Uterus (tissue), 4 donors: ENCODE results near the gene PLOD2. TPM values are rescaled to one million over a fixed set of nuclear protein-coding genes. Genes with fewer than 3 reads are reported as not detected.

Experiments
- DNase-seq, 2 donors: peaks; one replicate each; pipeline ENCODE4 v3.0.0-alpha.2; 2019 to 2020
- H3K27ac ChIP-seq, 2 donors: fragments of 200-600 bp; sonication (generic); 1 replicate in 1 of 2; 2 replicates in 1 of 2; pipeline ENCODE4 v1.5.1; 2016 to 2018
- H3K27me3 ChIP-seq, 2 donors: fragments of 200-600 bp; sonication (generic); one replicate each; pipeline ENCODE4 v1.5.1; 2018 to 2019; ENCODE audit warnings: control low read depth in 1 of 2
- H3K36me3 ChIP-seq, 2 donors: fragments of 200-600 bp; sonication (generic); one replicate each; pipeline ENCODE4 v1.5.1; 2019; ENCODE audit warnings: control low read depth in 1 of 2
- H3K4me1 ChIP-seq, 2 donors: fragments of 200-600 bp; sonication (generic); one replicate each; pipeline ENCODE4 v1.5.1; 2018 to 2019; ENCODE audit warnings: control low read depth in 1 of 2
- H3K4me3 ChIP-seq, 2 donors: fragments of 200-600 bp; sonication (generic); 1 replicate in 1 of 2; 2 replicates in 1 of 2; pipeline ENCODE4 v1.5.1; 2018 to 2019; ENCODE audit warnings: mild to moderate bottlenecking in 1 of 2
- H3K9me3 ChIP-seq, 2 donors: fragments of 200-600 bp; sonication (generic); one replicate each; pipeline ENCODE4 v1.5.1; 2019; ENCODE audit warnings: control low read depth in 1 of 2
- CTCF ChIP-seq, 4 experiments: fragments of 200-600 bp in 2 of 4; fragments of 450-650 bp in 2 of 4; sonication (generic) in 2 of 4; IDR thresholded peaks; one replicate each; pipeline ENCODE4 v1.5.1; 2016 to 2019; ENCODE audit warnings: antibody characterized with exemption in 4 of 4, mild to moderate bottlenecking in 2 of 4, moderate library complexity in 1 of 4
- POLR2A ChIP-seq, 2 donors: fragments of 450-650 bp; IDR thresholded peaks; one replicate each; pipeline ENCODE4 v1.6.1; 2016; ENCODE audit warnings: antibody characterized with exemption in 2 of 2, mild to moderate bottlenecking in 1 of 2, moderate library complexity in 1 of 2
- intact Hi-C: fragments of 100-400 bp; cut with DNase I; formaldehyde crosslinking; loops from one replicate; pipeline ENCODE4 v1.15.1; 2023; ENCODE audit warnings: low total_unique reads
- total RNA-seq, 4 donors: library from RNA; depleted of rRNA in 3 of 4; stranded (reverse); fragments of >200 nt in 3 of 4; gene quantifications; one replicate each; pipeline versions ENCODE4 v1.1.0 to v1.2.4, GENCODE V29; 2014 to 2023
- donor health status: DM: yes; HTN: yes; CAD: no.

The PLOD2 gene
- total RNA-seq, 4 donors from 2014 or later = 23.5 to 83.2 (median 45.7) TPM

DNA sequence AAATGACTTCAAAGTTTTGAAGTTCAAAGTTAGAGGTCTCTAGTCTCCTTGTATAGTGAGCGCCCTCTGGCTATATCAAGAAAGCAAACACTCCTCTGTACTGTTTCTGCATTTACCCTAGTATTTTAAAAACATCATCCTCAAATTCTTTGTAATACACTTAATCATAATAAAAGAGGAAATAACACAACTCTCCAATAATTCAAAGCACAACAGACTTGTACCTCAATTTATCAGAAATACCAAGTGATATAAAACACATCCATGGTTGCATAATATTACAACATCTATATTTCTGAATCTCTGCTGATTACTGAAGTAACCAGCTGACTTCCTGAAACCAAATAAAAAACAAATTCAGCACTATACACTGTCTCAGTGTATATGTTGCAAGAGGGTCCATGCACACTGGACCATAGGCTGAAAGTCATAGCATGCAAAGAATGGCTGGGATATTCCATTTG lies 12.5 kb downstream of the PLOD2 start:
- intact Hi-C loops = no loop called here
- no peaks in the 10 kb centered on the region for H3K27me3 ChIP-seq
- no peak overlapping the region for H3K4me3 ChIP-seq
- TF ChIP-seq CTCF (IDR thresholded peaks at IDR 0.05) (peak; percentile 18 to 40 (median 32)), POLR2A (IDR thresholded peaks at IDR 0.05) (no peak)
- peak overlapping the region in 1 of 2 donors; percentile 31 for H3K27ac ChIP-seq
- no peaks in the 10 kb centered on the region for H3K36me3 ChIP-seq
- DNase-seq = no peak
- no peaks in the 10 kb centered on the region for H3K9me3 ChIP-seq
- H3K4me1 ChIP-seq = peaks cover 3 to 24% of the 10 kb centered on the region in 2 donors

GRCh38 chr3:146145642-146146041 lies 15.3 kb downstream of the PLOD2 start:
- Histone ChIP-seq H3K4me1 (peaks cover 0 to 24% of the 10 kb centered on the region in 2 donors), H3K27me3 (no peaks in the 10 kb centered on the region), H3K27ac (peak overlapping the region in 1 of 2 donors; percentile 52), H3K36me3 (no peaks in the 10 kb centered on the region), H3K9me3 (no peaks in the 10 kb centered on the region), H3K4me3 (no peak overlapping the region)
- intact Hi-C loops = no loop called here
- no peak for TF ChIP-seq POLR2A (IDR thresholded peaks at IDR 0.05)
- no peak for TF ChIP-seq CTCF (IDR thresholded peaks at IDR 0.05)
- no peak for DNase-seq

- DNase-seq = no peak
- no peak overlapping the region for H3K4me3 ChIP-seq
- no peaks in the 10 kb centered on the region for H3K27me3 ChIP-seq
- peak overlapping the region; percentile 58 to 78 for H3K27ac ChIP-seq
- TF ChIP-seq CTCF (IDR thresholded peaks at IDR 0.05) (no peak), POLR2A (IDR thresholded peaks at IDR 0.05) (no peak)
- H3K36me3 ChIP-seq = no peaks in the 10 kb centered on the region
- intact Hi-C loops = no loop called here
- no peaks in the 10 kb centered on the region for H3K9me3 ChIP-seq
- H3K4me1 ChIP-seq = peaks cover 0 to 7% of the 10 kb centered on the region in 2 donors
Measured at GRCh38 chr3:146142757-146143156, 18.2 kb downstream of the PLOD2 start.

DNA sequence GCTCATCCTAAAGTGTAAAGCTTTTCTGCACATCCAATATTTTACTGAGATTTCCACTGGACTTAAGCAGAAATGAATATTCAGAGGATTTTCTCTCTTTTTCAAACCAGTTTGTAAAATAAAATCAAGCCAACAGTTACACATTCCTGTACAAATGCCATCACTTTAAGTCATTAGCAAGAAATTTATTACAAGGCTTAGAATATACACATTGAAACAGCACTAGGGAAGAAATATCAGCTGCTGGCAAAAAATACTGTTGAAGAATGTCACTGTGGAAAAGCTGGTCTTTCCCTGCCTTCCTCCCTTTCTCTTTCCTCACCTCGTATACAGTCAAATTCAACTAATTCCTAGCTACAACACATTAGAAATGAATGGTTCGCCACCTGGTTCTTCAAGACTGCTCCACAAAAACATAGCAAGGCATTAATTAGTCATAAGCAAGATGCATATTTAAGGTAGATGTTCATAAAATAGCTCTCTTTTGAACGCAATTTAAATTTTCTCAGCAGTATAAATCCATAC lies 21.3 kb downstream of the PLOD2 start:
- no peaks in the 10 kb centered on the region for H3K36me3 ChIP-seq
- no peaks in the 10 kb centered on the region for H3K9me3 ChIP-seq
- H3K27me3 ChIP-seq = no peaks in the 10 kb centered on the region
- TF ChIP-seq CTCF (IDR thresholded peaks at IDR 0.05) (no peak), POLR2A (IDR thresholded peaks at IDR 0.05) (no peak)
- H3K4me3 ChIP-seq = no peak overlapping the region
- no peak for DNase-seq
- H3K4me1 ChIP-seq = no peaks in the 10 kb centered on the region
- intact Hi-C loops = no loop called here
- peak overlapping the region; percentile 50 to 78 for H3K27ac ChIP-seq

DNA sequence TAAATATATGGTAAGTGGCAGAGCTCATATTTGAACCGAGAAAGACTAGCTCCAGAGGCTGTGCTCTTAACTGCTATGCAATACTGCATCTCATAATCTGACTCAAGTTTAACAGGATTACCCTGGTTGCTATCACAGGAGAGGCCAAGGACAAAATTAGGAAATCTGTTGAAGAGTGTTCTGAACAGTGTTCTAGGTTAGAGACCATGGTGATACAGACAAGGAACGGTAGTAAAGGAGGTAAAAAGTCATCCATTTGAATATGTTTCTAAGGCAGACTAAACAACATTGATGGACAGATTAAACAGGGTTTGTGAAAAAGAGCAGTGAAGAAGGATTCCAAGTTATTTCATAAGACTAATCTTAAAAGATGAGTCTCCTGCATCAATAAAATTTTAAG lies 22.1 kb downstream of the PLOD2 start:
- Histone ChIP-seq H3K27ac (peak overlapping the region; percentile 50 to 78), H3K4me3 (no peak overlapping the region), H3K27me3 (no peaks in the 10 kb centered on the region), H3K36me3 (no peaks in the 10 kb centered on the region), H3K9me3 (no peaks in the 10 kb centered on the region), H3K4me1 (no peaks in the 10 kb centered on the region)
- intact Hi-C loops = no loop called here
- TF ChIP-seq POLR2A (IDR thresholded peaks at IDR 0.05) = no peak
- no peak for TF ChIP-seq CTCF (IDR thresholded peaks at IDR 0.05)
- DNase-seq = no peak
